HepG2 (cell line): ENCODE measurements around the gene MAT2A. TPM values are rescaled to one million over a fixed set of nuclear protein-coding genes. Genes with fewer than 3 reads are reported as not detected.

Source experiments
- DNMT3B ChIP-seq: conservative IDR thresholded peaks from 2 replicates; pipeline ENCODE4 v1.6.1; 2016; ENCODE audit warnings: missing biosample characterization, control low read depth
- GTF3A ChIP-seq: sonication (generic); formaldehyde crosslinking; conservative IDR thresholded peaks from 2 replicates; pipeline ENCODE4 v1.4.0; 2020; ENCODE audit warnings: mild to moderate bottlenecking, missing genetic modification reagents
- KMT2A ChIP-seq: sonication (generic); formaldehyde crosslinking; IDR thresholded peaks from 2 replicates; pipeline ENCODE4 v1.4.0; 2020; ENCODE audit warnings: missing genetic modification reagents
- MXD4 ChIP-seq: IDR thresholded peaks from 2 replicates; pipeline ENCODE4 v1.6.1; 2016; ENCODE audit warnings: mild to moderate bottlenecking, missing biosample characterization, missing genetic modification reagents
- MYC ChIP-seq: sonication (generic); formaldehyde crosslinking; IDR thresholded peaks from 2 replicates; pipeline ENCODE4 v1.9.0; 2021; ENCODE audit warnings: missing genetic modification reagents, borderline replicate concordance
- PAX8 ChIP-seq: sonication (generic); formaldehyde crosslinking; IDR thresholded peaks from 2 replicates; pipeline ENCODE4 v1.8.0; 2022; ENCODE audit warnings: mild to moderate bottlenecking, missing genetic modification reagents, borderline replicate concordance
- REPIN1 ChIP-seq: sonication (generic); formaldehyde crosslinking; IDR thresholded peaks from 2 replicates; pipeline ENCODE4 v1.8.0; 2022; ENCODE audit warnings: missing genetic modification reagents, low read depth, mild to moderate bottlenecking, borderline replicate concordance
- SAFB2 ChIP-seq: sonication (generic); formaldehyde crosslinking; IDR thresholded peaks from 2 replicates; pipeline ENCODE4 v1.5.1; 2020; ENCODE audit warnings: missing genetic modification reagents, low read depth, mild to moderate bottlenecking, borderline replicate concordance
- SOX5 ChIP-seq: IDR thresholded peaks from 2 replicates; pipeline ENCODE4 v1.6.1; 2016; ENCODE audit warnings: borderline replicate concordance
- TEAD2 ChIP-seq: sonication (generic); formaldehyde crosslinking; IDR thresholded peaks from 2 replicates; pipeline ENCODE4 v1.9.0; 2021; ENCODE audit warnings: missing genetic modification reagents
- ZNF124 ChIP-seq: sonication (generic); formaldehyde crosslinking; IDR thresholded peaks from 2 replicates; pipeline ENCODE4 v1.4.0; 2020; ENCODE audit warnings: missing genetic modification reagents
- ZNF274 ChIP-seq: sonication (generic); formaldehyde crosslinking; IDR thresholded peaks from 2 replicates; pipeline ENCODE4 v1.5.1; 2020; ENCODE audit warnings: mild to moderate bottlenecking, missing genetic modification reagents
- ZNF282 ChIP-seq: fragments of 450-650 bp; IDR thresholded peaks from 2 replicates; pipeline ENCODE4 v1.6.1; 2018; ENCODE audit not compliant: partially characterized antibody
- ZNF709 ChIP-seq: sonication (generic); formaldehyde crosslinking; IDR thresholded peaks from 2 replicates; pipeline ENCODE4 v1.5.0; 2020; ENCODE audit warnings: mild to moderate bottlenecking, missing genetic modification reagents
- ZNF878 ChIP-seq: sonication (generic); formaldehyde crosslinking; IDR thresholded peaks from 2 replicates; pipeline ENCODE4 v1.8.1; 2023; ENCODE audit warnings: mild to moderate bottlenecking, missing genetic modification reagents, moderate library complexity
- polyA plus RNA-seq, 8 experiments: library from polyadenylated mRNA; depleted of rRNA in 3 of 8; stranded (reverse) in 7 of 8; unstranded in 1 of 8; fragments of >200 nt; fragmentation: Illumina TruSeq in 4 of 8; extraction: Trizol in 4 of 8; gene quantifications; 2 replicates each; pipeline versions ENCODE4 v1.2.1 to v1.2.3, GENCODE V29; 2011 to 2016; ENCODE audit warnings: low read depth in 4 of 8, missing spikeins in 1 of 8, mixed read lengths in 1 of 8; ENCODE audit not compliant: insufficient read depth in 1 of 8
- total RNA-seq, 5 experiments: library from RNA; depleted of rRNA; stranded (reverse); fragments of >200 nt; fragmentation: Illumina TruSeq; extraction: Trizol; gene quantifications; 2 replicates each; pipeline ENCODE4 v1.2.3, GENCODE V29; 2016; ENCODE audit warnings: low read depth in 1 of 5
- TF ChIP-seq, protein P1 (sequence below): sonication (generic); formaldehyde crosslinking; IDR thresholded peaks from 2 replicates; pipeline ENCODE4 v1.5.0; 2020; ENCODE audit warnings: missing genetic modification reagents, mild to moderate bottlenecking, borderline replicate concordance
- TF ChIP-seq, protein P2 (sequence below): sonication (generic); formaldehyde crosslinking; IDR thresholded peaks from 2 replicates; pipeline ENCODE4 v1.8.0; 2022; ENCODE audit warnings: mild to moderate bottlenecking, missing genetic modification reagents
- TF ChIP-seq, protein P3 (sequence below): sonication (generic); formaldehyde crosslinking; conservative IDR thresholded peaks from 2 replicates; pipeline ENCODE4 v1.4.0; 2020; ENCODE audit warnings: mild to moderate bottlenecking, missing genetic modification reagents, moderate library complexity

MAT2A gene
- total and polyA plus RNA-seq, 2 of the 13 experiments (the other 11 are each of a cell fraction or from before 2014, with no cell fraction given) = 155 to 331 TPM

DNA sequence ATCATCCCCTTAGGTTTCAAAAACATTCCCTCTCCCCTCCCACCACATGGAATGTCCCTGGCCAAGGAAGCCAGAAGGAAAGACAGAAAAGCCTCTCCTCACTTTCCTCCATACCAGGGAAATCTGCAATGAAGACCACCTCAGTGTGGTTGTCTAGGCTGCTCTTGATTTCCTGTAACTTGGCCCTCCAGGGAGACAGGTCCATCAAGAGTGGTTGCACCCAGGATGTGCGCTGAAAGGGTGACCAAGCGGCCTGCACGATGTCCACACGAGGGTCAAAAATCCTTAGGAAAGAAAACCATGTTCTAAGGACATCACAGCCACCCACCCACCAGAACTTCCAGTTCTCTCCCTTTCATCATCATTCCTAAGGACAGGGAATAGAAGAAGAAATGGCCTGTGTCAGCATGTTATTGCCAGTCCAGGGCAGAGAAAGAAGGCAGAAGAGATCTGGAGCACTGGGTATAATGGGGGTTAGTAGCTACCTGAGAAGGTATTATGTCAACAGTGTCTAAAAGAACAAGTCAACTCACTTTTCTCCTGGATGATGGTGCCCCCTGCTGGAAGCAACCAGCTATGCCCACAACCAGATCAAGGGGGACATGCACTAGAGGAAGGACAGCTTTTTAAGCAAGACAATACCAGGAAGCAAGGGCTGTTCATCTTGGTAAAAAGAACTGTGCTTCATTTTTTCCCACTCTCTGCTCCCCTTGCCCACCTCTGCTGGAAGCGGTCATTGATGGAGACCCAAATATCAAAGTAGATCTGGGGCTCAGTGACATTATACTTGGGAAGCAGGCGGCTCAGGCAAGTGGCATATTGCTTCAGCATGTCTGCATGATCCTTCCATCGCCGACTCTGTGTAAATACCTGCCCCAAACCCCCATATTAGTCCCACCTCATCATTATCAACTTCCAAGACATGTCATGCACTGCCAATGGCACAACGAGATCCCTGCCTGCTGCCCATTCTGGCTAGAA, 13.0 kb downstream of the MAT2A start (continued):
- TF ChIP-seq, protein P1, sequence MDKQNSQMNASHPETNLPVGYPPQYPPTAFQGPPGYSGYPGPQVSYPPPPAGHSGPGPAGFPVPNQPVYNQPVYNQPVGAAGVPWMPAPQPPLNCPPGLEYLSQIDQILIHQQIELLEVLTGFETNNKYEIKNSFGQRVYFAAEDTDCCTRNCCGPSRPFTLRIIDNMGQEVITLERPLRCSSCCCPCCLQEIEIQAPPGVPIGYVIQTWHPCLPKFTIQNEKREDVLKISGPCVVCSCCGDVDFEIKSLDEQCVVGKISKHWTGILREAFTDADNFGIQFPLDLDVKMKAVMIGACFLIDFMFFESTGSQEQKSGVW = no peak
- 0 out of 2 replicates have a peak, but pooled peaks have one; percentile 3 for TF ChIP-seq GTF3A (CRISPR knock-in tag)
- no peak for TF ChIP-seq MYC (CRISPR knock-in tag)
- no peak for TF ChIP-seq SAFB2 (CRISPR knock-in tag)
- no peak for TF ChIP-seq TEAD2 (CRISPR knock-in tag)
- peak; percentile 30; the same call in 1 of the 2 replicates for TF ChIP-seq MXD4 (CRISPR knock-in tag)
- no peak for TF ChIP-seq PAX8 (CRISPR knock-in tag)
- TF ChIP-seq SOX5 (CRISPR knock-in tag) = no peak
- TF ChIP-seq, protein P2, sequence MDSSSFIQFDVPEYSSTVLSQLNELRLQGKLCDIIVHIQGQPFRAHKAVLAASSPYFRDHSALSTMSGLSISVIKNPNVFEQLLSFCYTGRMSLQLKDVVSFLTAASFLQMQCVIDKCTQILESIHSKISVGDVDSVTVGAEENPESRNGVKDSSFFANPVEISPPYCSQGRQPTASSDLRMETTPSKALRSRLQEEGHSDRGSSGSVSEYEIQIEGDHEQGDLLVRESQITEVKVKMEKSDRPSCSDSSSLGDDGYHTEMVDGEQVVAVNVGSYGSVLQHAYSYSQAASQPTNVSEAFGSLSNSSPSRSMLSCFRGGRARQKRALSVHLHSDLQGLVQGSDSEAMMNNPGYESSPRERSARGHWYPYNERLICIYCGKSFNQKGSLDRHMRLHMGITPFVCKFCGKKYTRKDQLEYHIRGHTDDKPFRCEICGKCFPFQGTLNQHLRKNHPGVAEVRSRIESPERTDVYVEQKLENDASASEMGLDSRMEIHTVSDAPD = no peak
- TF ChIP-seq ZNF274 = no peak
- TF ChIP-seq ZNF282 = no peak
- TF ChIP-seq ZNF878 (CRISPR knock-in tag) = no peak
- no peak; the same call in 1 of the 2 replicates for TF ChIP-seq ZNF124 (CRISPR knock-in tag)
- TF ChIP-seq ZNF709 (CRISPR knock-in tag) = no peak
- TF ChIP-seq, protein P3, sequence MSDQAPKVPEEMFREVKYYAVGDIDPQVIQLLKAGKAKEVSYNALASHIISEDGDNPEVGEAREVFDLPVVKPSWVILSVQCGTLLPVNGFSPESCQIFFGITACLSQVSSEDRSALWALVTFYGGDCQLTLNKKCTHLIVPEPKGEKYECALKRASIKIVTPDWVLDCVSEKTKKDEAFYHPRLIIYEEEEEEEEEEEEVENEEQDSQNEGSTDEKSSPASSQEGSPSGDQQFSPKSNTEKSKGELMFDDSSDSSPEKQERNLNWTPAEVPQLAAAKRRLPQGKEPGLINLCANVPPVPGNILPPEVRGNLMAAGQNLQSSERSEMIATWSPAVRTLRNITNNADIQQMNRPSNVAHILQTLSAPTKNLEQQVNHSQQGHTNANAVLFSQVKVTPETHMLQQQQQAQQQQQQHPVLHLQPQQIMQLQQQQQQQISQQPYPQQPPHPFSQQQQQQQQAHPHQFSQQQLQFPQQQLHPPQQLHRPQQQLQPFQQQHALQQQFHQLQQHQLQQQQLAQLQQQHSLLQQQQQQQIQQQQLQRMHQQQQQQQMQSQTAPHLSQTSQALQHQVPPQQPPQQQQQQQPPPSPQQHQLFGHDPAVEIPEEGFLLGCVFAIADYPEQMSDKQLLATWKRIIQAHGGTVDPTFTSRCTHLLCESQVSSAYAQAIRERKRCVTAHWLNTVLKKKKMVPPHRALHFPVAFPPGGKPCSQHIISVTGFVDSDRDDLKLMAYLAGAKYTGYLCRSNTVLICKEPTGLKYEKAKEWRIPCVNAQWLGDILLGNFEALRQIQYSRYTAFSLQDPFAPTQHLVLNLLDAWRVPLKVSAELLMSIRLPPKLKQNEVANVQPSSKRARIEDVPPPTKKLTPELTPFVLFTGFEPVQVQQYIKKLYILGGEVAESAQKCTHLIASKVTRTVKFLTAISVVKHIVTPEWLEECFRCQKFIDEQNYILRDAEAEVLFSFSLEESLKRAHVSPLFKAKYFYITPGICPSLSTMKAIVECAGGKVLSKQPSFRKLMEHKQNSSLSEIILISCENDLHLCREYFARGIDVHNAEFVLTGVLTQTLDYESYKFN (CRISPR knock-in tag) = no peak
- peak; percentile 56; the same call in 1 of the 2 replicates for TF ChIP-seq REPIN1 (CRISPR knock-in tag)
- no peak for TF ChIP-seq KMT2A
- peak; percentile 37; the same call in 1 of the 2 replicates for TF ChIP-seq DNMT3B
